Ureter (tissue), 1 donor: ENCODE results near the gene MRAP2. TPM values are rescaled to one million over a fixed set of nuclear protein-coding genes. Genes with fewer than 3 reads are reported as not detected.

Experiments
- DNase-seq: peaks from one replicate; pipeline ENCODE4 v3.0.0-alpha.2; 2020; ENCODE audit warnings: low spot score
- total RNA-seq: library from RNA; stranded (reverse); gene quantifications from one replicate; pipeline ENCODE4 v1.2.4, GENCODE V29; 2023
- donor health status: DM: yes; HTN: yes; CAD: no.

MRAP2 gene, protein sequence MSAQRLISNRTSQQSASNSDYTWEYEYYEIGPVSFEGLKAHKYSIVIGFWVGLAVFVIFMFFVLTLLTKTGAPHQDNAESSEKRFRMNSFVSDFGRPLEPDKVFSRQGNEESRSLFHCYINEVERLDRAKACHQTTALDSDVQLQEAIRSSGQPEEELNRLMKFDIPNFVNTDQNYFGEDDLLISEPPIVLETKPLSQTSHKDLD
- total RNA-seq = 5.3 TPM

DNA sequence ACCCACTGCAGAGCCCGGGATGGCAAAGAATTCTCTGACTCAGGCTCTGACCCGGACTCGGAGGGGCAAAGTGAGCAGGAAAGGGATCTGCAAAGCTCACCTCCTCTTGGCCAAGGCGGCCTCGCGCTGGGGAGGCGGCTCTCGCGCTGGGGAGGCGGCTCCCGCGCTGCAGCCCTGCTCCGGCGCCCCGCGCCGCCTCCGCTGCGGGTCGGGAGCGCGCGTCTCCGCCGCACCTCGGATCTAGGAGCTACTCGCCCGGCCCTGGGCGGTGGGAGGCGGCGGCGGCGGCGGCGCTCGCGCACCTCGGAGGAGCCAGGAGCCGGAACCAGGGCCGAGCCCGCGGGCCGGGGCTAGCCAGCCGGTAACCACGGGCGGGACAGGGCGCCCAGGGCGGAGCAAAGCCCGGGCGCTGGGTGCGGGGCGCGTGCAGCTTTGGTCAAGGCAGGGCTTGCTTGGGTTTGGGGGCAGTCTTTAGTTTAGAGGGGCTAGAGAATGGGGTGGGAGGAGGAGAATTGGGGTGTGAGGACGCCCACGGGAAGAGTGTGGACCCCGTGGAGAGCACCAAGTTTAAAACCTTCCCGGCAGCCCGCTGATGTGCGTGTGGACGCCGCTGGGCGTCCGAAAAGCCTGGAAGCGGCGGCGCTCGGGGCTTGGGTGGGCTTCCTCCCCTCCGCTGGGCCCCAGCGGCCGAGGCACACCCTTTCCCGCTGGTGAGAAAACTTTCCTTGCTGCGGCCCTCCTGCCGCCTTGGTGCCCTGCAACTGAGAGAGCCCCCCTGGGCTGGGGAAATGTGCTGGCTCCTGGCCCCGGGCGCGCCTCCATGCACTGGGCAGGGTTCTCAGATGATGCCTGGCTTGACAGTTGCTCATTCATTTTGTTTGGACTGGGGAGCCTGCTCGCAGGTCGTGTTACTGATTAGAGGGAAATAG is at the start of gene MRAP2:
Gene MRAP2, plus strand, starts transcription at position 250 of the 929 bp plus-strand sequence. CDS start 21,547 bp downstream, outside the sequence.
- no peak for DNase-seq

DNA sequence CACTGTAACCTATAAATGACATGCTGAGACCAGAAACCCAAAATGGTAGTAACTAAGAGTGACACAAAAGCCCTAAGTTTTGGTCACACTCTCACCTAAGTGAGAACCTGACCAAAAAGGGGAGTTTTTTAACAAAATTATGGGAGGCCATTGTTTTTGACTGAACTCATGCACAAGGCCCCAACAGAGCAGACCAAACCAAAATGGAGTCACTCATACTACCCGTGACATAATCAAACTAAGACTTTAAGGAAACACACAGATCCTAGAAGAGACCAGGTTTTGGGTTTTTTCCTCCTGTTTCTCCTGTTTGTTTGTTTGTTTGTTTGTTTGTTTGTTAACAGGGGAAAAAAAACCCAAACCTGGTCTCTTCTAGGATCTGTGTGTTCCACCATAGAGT is 49.2 kb upstream of the MRAP2 start:
- no peak for DNase-seq

DNA sequence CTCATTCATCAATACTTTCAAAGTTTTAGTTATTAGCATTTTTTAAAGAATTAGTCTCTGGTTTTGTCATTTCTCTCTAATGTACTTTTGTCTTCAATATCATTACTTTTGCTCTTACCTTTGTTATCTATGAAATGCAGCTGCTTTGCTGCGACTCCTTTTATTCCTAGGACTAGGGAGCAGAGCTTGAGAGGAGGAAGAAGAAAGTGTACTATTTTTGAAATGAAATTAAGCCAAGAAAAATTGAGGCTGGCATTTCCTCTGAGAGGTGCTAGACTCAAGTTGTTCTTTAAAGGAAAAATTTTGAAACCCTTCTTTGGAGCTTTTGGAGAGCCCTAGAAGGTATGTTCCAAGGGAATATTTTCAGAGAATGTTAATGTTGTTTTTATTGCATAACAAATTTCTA is 48.3 kb upstream of the MRAP2 start:
- no peak for DNase-seq

DNA sequence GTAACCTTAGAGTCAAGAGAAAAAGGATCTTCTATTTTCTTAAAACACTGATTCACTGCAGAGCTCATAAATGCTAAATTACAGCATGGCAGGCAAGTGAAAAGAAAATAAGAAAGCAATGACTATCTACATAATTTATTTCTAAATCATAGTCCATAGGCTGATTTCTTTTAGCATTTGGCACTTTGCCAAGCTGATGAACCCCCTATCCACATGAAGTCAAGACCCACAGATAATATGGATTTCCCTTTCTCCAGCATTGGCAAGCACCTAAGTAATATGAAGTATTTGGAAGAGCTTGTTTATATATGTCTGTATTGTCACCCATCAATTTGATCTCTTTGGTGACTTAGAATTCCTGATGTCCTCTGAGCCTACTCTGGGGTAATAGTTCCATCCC is 47.9 kb upstream of the MRAP2 start:
- DNase-seq = no peak

DNA sequence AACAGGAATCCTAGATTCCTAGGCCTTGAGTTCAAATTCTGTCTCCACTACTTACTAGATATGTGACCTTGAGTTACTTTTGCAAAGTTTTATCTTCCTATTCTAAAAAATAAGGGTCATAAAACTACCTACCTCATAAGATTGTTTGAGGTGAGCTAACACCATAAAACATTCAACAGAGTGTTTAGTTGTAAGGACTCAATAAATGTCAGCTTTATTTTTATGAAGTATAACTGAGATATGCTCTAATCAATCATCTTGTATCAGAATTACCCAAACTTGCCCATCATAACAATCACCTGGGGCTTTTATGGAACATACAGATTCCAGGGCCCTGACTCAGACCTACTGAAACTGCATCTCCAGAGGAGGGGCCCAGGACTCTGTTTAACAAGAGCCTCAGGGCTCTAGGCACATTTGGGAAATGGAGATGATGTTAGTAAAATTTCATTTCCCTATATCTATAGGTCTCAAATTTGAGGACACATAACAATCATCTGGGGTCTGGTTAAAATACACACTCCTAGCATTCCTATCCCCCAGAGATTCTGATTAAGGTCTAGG is 35.5 kb upstream of the MRAP2 start:
- DNase-seq = no peak

DNA sequence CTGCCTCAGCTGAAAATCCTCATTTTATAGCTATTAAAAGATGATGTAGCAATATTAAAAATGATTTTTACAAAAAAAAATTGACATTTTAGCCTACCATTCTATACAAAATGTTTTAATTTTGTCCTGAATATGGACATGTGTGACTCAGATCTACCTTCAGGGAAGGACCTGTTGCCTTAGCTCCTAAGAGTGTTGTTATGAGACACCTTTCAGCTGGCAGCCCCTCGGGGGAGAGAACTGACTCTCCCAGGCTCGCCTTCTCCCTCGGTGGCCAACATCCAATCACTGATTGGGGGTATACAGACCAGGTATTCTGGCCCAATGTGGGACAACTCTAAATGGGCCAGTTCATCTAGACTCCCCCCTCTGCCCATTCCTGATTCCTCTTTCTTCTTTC is 32.5 kb upstream of the MRAP2 start:
- DNase-seq = no peak

DNA sequence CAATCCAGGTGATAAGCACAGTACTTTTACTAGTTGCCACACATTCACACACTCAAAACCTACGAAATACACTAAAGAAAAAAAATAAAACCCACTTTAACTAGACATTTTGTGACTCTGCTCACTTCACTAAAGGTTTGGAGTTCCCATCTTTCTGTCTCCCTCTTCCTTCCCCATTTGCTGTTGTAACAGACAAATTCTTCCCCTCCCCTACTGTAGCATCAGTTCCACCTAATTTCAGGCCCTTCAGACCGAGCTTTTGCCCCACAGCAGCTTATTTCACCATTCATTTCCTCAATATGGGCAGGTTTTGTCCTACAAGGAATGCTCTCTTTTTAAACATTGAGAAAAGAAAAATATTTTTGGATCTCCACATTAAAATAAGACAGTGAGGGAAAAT is 31.3 kb upstream of the MRAP2 start:
- DNase-seq = no peak

DNA sequence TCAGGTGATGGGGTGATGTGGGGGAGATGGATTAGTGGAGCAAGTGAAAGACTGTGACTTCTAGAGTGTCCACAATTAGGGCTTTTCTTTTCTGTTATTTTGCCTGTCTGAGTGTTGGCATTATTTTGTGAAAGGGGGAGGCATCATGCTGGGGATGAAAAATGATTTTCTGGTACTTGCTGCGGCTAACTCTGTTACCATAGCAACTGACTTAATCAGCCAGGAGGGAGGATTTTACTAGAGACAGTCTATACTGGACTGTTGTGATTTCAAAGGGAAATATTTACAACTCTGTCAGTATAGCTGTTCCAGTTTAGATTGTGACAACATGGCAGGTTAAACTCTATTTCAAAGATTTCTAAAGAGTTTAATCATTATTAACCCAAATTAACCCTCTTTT is 30.4 kb upstream of the MRAP2 start:
- DNase-seq = no peak

DNA sequence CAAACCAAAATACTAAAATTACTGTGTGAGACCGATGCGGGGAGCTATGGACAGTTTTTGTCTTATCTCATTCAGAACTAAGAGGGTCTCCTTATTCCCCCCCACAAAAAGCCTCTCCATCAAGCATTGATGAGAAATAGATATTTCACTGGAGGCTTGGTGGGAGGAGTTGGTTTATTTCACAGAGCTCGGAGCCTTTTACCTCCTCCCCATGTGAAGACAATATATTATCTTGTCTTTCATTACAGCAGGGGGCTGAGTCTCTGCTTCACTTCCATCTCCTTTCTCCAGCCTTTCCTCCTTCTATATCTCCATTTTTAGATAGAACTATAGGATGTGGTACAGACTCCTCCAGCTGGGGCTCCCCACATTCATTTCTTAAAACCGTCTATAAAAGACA is 29.9 kb upstream of the MRAP2 start:
- DNase-seq = no peak

DNA sequence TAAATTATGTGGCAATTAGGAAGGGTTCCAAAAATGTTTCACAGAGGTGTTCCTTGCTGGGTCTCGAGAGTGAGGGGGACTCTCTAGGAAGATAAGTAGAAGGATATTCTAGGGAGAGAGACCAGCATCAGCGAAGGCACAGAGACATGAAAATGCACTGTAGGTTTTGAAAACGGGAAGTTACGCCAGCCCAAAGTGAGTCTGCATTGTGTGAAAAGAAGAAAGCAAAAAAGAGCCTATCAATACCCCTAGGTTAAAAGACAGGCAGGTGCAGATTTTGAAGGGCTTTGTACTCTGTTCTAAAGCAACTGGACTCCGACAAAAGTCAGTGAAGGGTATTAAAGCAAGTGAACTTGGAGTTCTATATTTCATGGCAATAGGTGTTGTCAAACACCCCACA is 25.7 kb upstream of the MRAP2 start:
- no peak for DNase-seq

DNA sequence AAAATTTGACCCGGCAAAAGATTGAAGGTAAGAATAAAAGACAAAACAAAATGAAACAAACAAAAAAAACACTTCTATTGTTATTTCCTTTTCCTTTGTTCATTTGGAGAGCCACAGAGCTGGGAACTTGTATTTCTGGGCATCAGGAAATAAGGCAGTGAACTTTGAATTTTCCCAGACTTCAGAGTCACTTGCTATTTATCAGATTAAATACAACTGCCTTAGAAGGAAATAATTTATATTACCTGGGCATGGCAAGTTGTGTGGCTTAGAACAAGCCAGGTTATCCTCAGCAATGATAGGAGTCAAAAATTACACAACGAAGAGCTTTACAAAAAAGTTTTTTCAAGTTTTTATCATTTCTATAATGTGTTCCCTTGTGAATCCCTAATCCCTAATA is 20.2 kb upstream of the MRAP2 start:
- no peak for DNase-seq

DNA sequence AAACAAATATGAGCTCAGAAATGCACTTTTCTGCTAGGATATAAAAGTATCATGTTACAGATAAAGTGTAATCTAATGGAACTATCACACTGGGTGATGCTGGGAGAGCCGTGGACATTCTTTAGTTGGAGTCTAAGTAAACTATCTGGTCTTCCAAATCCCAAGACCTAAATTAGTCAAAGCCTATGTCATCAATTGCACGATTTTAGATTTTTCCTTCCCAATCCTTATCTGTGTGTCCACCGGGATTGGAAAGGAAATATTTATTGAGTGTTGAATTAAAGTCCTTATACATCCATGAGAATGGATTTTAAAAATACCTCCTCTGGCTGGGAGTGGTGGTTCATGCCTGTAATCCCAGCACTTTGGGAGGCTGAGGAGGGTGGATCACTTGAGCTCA is 19.6 kb upstream of the MRAP2 start:
- no peak for DNase-seq

DNA sequence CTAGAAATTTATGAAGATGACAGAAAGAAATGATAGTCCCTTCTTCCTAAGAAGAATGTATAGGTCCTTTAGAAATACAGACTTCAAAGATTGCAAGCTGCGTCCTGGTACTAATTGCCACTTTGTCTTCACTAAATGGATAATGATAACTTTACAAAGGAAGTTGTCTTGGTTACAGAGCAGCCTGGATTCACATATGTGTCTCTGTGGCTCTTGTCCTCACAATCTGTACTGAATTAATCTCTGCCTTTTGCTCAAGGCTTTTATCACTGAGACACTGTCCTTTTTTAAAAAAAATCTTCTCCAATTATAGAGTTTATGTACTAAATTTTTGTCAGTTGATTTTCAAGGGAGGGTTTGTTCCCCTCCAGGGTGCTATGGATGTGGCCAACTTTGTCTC is 17.5 kb upstream of the MRAP2 start:
- no peak for DNase-seq

DNA sequence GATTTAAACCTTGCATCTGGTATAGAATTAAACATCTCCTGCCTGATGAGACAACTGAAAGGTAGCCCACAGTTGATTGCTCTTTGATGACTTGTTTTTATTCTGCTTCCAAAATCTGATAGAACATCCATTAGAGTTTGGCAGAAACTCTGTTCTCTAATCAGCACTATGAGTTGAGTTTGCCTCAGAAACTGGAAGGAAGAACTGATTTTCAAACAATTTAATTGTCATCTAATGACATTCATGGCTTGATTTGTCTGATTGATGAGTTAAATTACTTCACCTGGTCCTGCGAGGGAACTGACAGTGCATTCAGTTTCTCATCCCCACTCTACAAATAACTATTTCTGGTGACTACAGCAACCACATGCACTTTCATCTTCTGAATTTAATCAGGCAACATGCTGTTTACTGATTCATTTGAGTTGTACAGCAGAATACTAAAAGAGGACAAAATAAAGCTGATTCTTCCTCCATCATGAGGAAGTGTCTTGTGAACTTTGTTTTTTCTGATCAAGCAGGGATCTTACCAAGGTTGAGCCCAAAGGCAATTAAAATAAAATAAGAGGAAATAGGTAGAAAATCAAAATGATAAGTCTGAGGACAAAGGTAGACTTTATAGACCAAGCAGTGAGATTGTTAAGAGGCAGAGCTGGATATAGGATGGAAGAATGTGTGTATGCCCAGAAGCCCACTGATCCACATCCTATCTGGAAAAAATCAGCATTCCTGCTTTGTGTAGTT is 15.7 kb upstream of the MRAP2 start:
- DNase-seq = no peak

DNA sequence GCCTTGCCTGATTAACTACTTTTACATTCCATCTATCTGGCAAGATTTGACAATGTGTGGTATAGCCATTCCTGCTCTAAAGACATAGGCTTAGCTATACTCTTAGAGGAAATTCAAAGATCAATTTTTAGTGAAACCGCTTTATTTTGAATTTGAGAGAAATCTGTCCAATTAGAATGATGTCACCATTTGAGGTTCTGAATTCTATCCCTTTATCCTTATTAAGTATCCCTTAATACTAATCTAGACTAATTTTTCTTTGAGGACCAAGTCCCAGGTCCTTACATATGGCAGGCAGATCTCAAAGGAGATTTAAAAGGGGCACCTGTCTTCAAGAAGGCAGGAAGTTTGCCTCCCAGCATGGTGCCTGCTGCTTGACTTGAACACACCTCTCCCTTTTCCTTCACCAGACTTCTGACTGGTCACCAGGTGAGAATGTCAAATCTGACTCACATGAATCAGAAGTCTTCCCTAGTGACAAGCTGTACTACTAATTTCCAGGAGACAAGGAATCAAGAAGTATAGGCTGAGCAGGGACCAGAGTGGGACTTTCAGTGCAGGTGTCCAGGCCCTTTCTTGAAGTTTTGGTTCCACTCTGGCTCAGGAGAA is 15.0 kb upstream of the MRAP2 start:
- DNase-seq = no peak

DNA sequence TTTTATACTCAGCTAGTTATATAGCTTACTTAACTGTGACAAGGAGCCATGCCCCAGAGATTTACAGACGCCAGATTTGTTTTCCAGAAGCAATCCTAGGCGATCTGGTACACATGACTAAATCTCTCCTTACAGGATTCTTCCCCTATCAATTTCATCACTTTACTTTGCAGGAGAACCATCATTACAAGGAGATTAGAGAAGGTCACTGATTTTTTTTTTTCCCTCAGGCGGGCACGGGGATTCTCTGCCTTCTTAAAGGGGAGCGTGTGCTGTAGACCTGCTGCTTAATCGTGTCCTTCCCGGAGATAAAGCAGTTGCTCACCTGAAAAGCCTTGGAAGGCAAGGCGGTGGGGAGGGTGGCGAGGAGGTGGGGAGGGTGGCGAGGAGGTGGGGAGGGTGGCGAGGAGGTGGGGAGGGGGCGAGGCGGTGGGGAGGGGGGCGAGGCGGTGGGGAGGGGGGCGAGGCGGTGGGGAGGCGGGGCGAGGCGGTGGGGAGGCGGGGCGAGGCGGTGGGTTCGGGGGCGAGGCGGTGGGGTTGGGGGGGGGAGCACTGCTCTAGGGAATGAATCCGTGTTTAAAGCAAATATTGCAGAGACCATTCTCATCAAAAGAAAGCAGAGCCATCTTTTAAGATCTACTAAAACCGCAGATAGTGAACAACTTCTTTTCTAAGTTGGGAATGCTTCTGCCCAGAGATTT is 14.3 kb upstream of the MRAP2 start:
- no peak for DNase-seq

DNA sequence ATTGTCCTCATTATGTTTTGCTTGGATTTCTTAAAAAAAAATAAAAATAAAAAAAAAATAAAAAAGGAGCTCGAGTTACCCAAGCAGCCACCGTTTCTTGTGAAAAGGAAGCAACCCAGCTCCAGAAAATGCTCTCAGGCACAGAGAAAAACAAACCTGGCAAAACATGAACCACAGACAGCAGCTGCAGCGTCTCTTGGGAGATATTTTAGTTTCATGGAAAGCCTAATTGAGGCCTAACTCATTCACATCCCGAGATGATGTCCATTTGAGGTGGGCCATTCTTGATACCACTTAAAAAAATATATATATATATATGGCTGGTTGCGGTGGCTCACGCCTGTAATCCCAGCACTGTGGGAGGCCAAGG is 13.7 kb upstream of the MRAP2 start:
- DNase-seq = no peak

DNA sequence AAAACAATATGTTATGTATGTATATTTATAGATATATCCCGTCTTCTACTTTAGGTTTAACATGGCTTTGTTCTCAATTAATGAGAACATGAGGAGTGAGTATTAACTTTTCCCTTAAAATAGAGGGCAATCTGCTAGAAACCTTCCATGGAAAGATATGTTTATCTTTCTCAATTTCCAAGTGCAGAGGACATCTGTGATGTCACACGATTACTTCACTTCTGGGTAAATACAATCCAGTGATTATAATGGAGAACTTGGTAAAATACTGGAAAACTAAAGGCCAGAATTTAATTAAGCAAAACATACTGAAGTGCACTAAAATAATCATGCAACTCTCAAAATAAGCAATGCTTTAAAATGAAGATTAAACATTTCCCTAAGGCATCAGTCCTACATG is 11.9 kb upstream of the MRAP2 start:
- DNase-seq = no peak

DNA sequence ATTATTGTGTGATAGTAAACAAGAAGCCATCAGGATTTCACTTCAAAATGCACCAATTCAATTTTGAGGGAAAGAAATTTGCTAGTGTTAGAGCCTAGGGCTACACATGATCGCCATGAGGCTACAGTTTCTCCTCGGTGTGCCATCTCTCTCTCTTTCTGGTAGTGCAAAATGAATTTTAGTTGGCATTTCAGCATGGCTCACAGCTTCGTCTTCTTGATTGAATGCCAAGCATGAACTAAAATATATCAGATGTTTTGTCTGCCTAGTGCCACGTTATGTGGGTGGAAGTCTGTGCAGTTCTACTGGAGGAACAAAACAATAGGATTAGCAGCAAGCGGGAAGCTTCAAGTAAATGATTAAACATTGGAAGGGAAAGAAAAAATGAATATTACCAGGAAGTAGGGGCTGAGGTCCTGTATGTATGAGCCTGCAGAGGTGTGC is 6.8 kb upstream of the MRAP2 start:
- no peak for DNase-seq

DNA sequence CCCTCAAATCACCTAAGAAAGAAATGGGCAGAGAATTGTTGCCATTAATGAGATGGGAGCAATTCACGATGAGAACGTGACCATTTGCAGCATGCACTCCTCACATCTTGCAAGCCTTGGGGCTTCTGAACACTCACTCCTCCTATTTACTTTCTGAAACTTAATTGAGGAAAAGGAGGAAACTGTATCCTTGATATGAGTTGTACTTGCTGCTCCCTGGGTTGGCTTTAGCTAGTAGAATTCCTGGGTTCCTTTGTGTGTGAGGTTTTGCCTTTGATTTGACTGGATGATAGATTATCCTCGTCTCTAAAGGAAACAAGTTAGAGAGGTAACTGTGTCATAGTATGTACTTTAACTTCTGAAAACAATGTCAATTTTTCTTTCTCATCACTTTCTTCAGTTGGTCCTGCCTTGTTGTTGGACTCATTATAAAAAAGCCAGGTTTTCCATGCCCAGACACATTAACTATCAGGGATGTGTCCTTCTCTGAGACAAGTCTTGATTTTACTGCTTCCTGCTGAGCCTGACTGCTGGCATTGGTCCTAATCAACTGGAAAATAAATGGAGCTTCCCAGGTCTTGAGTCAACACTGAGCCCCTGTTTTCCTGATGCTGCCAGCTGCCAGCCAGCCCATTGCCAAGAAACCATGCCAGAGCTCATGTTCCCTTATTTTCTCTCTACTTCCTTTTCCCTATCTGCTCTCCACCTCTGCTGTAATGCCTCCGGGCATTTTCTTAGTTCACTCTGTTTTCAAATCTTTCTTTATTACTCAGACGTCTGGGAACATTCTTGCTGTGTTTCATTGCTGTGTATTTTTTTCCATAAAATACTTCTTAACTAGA is 6.0 kb upstream of the MRAP2 start:
- no peak for DNase-seq
